HG03378 (cell line): ENCODE data around the gene SOCS7.

Source experiments
- ATAC-seq: cut with Tn5 transposase; IDR thresholded peaks from one replicate; pipeline ENCODE4 v1.9.1; 2021; ENCODE audit warnings: mild to moderate bottlenecking, moderate library complexity; ENCODE audit not compliant: unreplicated experiment

SOCS7 gene

GRCh38 chr17:38418693-38419507, 67.3 kb downstream of the SOCS7 start:
- ATAC-seq: no peak

DNA sequence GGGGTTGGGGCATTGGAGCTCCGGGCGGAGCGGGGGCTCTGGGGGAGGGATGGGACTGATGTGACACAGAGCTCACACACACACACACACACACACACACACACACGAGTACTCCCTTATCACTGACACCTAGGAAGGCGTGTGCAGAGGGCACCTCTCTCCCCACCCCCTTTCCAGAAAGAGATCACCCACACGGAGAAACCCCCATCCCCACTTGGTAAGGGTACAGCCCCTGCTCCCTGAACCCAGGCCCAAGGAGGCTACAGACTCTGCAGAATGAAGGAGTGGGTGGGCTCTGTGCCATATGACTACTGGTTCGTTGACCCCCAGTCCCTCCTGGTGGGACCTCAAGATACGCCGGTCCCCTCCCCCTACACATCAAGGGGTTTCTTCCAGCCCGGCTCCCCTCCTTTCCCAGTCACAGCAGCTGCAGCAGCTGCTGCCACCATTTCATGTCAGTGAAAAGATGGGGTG, 67.9 kb downstream of the SOCS7 start:
- ATAC-seq: no peak

- ATAC-seq: no peak
Observed at GRCh38 chr17:38420518-38420917, 68.9 kb downstream of the SOCS7 start.

DNA sequence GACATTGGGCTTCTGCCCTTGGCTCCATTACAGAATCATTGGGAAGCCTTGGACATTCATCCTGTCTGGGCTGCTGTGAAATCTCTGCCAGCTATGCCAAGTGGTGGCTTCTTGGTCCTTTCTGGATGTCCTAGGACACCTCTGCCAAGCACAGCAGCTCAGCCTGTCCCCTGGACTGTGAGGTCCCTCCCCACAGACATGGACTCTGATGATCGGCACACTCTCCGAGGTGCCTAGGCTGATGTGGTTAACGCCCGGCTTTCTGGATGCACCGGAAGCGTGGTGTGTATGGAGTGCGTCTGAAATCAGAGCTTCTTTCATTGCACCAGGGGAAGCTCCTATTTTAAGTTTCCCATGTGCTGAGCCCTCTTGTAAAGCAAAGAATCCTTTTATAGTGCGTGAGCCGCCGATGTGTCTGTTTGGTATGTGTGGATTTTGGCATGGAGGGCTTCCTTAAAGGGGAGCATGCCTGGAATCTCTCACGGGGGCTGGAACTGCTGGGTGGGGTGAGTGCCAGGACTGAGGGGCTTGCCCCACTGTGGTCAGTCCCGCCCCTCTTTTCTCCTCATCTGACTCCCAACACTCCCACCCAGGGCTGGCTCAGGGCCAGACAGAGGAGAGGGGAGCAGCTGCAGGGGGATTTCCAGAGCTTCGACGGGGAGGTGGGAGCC, 69.7 kb downstream of the SOCS7 start:
- ATAC-seq: no peak

- no peak for ATAC-seq
Observed at GRCh38 chr17:38421871-38422827, 70.5 kb downstream of the SOCS7 start.

DNA sequence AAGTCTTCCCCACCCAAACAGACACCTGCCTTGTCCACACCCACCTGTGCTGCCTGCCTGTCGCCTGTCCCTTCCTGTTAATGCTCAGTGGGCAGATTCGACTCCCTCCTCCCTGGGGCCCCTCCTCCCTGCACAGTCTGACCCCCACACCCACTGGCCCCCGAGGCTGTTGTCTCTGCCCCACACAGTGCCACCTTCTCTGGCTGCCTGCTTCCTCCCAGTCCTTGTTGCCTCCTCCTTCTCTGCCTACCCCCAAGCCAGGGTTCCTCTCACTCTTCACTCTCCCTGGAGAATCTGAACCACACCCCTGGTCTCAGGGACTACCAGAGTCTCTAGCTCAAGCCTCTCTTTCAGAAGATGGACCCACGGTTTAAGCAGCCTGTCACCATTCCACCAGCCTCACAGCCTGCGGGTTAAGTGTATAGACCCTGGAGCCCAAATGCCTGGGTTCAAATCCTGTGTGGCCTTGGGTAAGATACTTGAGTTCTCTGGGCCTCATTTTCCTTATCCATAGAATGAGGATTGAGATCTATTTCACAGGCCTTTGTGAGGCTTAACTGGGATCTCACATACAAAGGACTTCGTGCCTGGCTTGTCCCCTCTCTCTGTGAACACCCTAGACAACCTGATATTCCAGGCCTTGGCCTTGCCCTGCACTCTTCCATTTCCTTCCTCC, 72.8 kb downstream of the SOCS7 start:
- no peak for ATAC-seq

- no peak for ATAC-seq
Observed at GRCh38 chr17:38425031-38425430, 73.4 kb downstream of the SOCS7 start.

GRCh38 chr17:38425744-38426143, 74.1 kb downstream of the SOCS7 start:
- ATAC-seq: no peak

DNA sequence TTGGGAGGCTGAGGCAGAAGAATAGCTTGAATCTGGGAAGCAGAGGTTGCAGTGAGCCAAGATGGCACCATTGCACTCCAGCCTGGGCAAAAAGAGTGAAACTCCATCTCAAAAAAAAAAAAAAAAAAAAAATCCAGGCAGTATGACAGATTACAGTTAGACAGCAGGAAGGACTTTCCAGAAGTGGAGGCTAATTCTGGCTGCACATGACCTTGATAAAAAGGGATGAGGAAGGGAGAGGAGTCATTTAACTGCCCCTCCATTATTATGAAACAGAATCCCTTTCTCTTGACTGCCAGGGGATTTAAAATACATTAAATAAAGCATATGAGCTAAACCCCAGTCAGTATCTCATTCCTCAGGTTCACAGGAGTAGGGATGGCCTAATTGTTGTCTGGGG, 74.8 kb downstream of the SOCS7 start:
- ATAC-seq: no peak

DNA sequence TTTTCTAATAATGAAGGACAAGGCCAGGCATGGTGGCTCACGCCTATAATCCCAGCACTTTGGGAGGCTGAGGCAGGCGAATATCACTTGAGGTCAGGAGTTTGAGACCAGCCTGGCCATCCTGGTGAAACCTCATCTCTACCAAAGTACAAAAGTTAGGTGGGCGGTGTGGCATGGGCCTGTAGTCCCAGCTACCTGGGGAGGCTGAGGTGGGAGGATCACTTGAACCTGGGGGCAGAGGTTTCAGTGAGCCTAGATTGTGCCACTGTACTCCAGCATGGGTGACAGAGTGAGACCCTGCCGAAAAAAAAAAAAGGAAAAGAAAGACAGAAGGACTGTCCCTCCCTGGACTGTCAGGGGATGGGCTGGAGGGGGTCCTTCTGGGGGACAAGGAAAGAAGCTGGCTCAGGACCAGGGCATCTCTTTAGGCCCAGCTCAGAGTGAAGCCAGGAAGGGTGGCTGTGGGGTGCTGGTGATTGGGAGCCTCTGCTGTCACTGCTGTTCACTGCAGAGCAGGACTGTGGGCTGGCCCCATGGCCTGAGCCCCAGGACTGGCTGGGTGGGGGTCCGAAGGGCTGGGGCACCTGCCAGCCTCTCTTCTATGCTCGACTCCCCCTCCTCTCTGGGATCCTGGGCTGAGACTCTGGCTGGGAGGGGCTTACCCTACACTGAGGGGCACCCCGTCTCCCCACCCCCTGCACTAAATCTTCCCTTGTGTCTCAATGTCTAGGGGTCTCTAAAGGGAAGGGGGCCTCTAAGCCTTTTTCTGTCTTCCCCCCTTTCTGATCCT, 75.7 kb downstream of the SOCS7 start:
- no peak for ATAC-seq

GRCh38 chr17:38428112-38428642, 76.5 kb downstream of the SOCS7 start, which contains the start of gene ARHGAP23:
TSS of gene ARHGAP23 (plus strand) at chr17:38428464. CDS start at chr17:38428486, 22 bp downstream.
- ATAC-seq: no peak

- no peak for ATAC-seq
Observed at GRCh38 chr17:38428643-38429371, 77.2 kb downstream of the SOCS7 start.

DNA sequence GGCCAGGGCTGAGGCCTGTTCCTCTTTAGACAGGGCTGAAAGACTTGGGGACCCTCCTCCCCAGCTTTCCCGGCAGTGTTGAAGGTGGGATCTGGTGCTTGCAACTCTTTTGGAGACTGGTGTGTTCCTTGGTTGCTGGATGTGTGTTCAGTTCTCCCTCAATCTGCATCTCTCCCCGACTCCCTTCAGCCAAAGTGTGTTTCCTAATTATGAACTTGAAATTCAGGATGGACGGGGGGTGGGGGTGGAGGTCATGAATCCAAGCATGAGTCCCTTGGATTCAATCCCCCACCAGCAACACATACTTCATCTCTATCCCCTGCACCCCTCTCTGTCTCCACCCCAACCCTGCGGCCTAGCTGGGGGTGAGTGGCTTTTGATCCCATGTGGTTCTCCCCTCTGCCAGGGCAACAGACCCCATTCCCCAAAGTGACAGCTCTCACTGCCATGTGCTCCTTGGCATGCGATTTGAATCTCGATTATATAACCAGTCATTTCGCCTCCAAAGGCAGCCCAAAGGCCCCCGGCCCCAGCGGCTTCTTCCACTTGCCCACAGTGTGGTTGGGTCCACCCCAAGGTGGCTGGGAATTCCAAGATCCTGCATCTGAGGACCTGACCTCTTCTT, 77.9 kb downstream of the SOCS7 start:
- ATAC-seq: no peak

- ATAC-seq: no peak
Observed at GRCh38 chr17:38430316-38430715, 78.7 kb downstream of the SOCS7 start.

DNA sequence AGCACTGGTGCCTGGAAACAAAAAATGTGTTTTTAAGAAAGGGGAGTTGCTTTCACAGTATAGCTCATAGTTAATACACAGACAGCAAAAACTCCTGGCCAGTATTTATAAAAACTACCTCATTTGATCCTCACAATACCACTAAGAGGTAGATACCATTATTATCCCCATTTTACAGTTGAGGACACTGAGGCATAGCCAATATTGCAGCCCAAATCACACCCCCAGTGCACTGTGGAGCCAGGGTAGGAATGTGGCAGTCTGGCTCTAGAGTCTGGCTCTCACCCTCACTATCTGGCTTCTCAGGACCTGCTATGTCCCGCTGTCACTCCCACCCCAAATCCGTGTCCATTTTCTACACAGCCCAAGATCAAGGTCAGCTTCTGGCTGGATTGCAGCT, 79.2 kb downstream of the SOCS7 start:
- no peak for ATAC-seq

DNA sequence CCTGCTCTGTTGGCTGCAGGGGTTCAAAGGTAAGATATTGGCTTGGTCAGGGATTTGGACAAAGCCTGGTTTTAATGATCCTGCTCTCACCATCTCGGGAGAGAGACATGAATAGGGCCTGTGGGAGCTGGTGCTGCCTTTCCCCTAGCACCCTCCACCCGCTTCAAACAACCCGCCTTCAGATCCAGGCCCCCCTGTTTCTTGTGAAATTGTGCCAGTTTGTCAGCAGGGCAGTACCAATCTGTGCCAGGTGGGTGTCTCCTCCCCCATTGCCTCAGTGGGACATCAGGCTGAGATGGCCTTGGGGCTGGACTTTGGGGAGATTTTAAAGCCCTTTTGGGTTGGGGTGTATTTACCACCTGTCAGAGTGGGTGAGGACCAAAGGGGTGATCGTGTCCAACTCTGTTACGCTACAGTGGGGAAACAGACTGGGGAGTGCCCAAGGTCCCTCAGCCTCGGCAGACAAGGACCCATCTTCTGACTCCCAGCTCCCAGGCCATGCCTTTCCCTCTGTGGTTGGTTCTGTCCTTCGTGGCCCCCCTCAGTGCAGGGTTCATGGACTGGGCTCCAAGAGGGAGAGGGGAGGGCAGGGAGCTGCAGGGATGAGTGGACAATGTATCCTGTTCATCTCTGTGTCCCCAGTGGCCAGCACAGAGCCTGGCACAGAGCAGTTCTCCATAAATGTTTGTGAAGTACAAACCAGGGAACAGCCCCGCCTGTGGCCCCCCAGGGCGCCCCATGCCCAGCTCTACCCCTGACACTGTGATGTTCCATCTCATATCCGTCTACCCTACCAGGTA, 79.9 kb downstream of the SOCS7 start:
- ATAC-seq: no peak

DNA sequence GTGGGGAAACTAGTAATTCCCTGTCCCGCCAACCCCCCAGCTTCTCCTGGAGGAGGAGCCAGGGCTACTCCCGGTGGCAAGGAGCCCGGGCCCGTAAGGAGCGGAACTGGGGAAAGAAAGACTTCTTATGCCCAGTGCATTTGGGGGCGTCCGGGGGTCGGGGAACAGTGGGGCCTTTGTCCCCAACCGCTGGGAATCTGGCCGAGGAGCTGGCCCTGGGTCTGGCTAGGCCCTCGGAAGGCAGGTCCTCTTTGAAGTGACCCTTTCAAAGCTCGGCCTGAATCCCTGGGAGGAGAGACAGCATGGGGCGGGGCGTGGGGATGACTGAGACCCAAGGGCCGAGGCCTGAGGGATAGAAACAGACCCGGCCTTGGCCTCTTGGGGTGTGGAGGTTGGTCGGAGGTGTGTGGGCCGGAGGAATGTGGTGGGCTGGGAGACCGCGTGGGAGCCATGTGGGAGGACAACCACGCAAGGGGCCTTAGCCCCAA, 82.6 kb downstream of the SOCS7 start:
- no peak for ATAC-seq
